ENCODE results near the gene CAPN5.

CAPN5 gene

GRCh38 chr11:77109236-77110019 lies 42.7 kb downstream of the CAPN5 start:
- Histone ChIP-seq H3K4me2 (ENCODE audit: low read length) (no peak overlapping the region), H3K4me1 (ENCODE audit: insufficient read depth, low read length, severe bottlenecking) (no peaks in the 10 kb centered on the region), H3K27ac (ENCODE audit: low read depth, low read length, poor library complexity, severe bottlenecking) (no peak overlapping the region), H3K36me3 (ENCODE audit: insufficient read depth, low read length) (no peaks in the 10 kb centered on the region), H3K4me3 (ENCODE audit: low read depth, low read length, poor library complexity, severe bottlenecking) (no peak overlapping the region), H2AFZ (ENCODE audit: low read length) (no peak overlapping the region), H4K20me1 (ENCODE audit: insufficient read depth, low read length) (no peaks in the 10 kb centered on the region), H3F3A (ENCODE audit: insufficient read depth, low read length) (no peaks in the 10 kb centered on the region), H3K79me2 (ENCODE audit: insufficient read depth, low read length) (no peaks in the 10 kb centered on the region), H3K9me2 (ENCODE audit: low read depth, low read length) (no peaks in the 10 kb centered on the region), H3K9ac (ENCODE audit: low read length) (no peak overlapping the region), H3K9me3 (ENCODE audit: low read length) (no peaks in the 10 kb centered on the region), H3K27me3 (ENCODE audit: insufficient read depth, low read length) (0 out of 2 replicates have a peak, but pooled peaks cover 3% of the 10 kb centered on the region)
- no peak for TF ChIP-seq CTCF (IDR thresholded peaks at IDR 0.05; ENCODE audit: low read length)
- no peak for TF ChIP-seq EZH2 (IDR thresholded peaks at IDR 0.05; ENCODE audit: borderline replicate concordance, low read length)

GRCh38 chr11:77110836-77111235 lies 44.1 kb downstream of the CAPN5 start:
- Histone ChIP-seq H3K27ac (ENCODE audit: low read depth, low read length, poor library complexity, severe bottlenecking) (no peak overlapping the region), H3K9me3 (ENCODE audit: low read length) (no peaks in the 10 kb centered on the region), H3K79me2 (ENCODE audit: insufficient read depth, low read length) (no peaks in the 10 kb centered on the region), H3K4me2 (ENCODE audit: low read length) (no peak overlapping the region), H3K9me2 (ENCODE audit: low read depth, low read length) (no peaks in the 10 kb centered on the region), H2AFZ (ENCODE audit: low read length) (no peak overlapping the region), H3K4me1 (ENCODE audit: insufficient read depth, low read length, severe bottlenecking) (no peaks in the 10 kb centered on the region), H3K27me3 (ENCODE audit: insufficient read depth, low read length) (0 out of 2 replicates have a peak, but pooled peaks cover 3% of the 10 kb centered on the region), H3F3A (ENCODE audit: insufficient read depth, low read length) (no peaks in the 10 kb centered on the region), H3K9ac (ENCODE audit: low read length) (no peak overlapping the region), H3K36me3 (ENCODE audit: insufficient read depth, low read length) (no peaks in the 10 kb centered on the region), H3K4me3 (ENCODE audit: low read depth, low read length, poor library complexity, severe bottlenecking) (no peak overlapping the region), H4K20me1 (ENCODE audit: insufficient read depth, low read length) (no peaks in the 10 kb centered on the region)
- TF ChIP-seq EZH2 (IDR thresholded peaks at IDR 0.05; ENCODE audit: borderline replicate concordance, low read length) (no peak), CTCF (IDR thresholded peaks at IDR 0.05; ENCODE audit: low read length) (no peak)

DNA sequence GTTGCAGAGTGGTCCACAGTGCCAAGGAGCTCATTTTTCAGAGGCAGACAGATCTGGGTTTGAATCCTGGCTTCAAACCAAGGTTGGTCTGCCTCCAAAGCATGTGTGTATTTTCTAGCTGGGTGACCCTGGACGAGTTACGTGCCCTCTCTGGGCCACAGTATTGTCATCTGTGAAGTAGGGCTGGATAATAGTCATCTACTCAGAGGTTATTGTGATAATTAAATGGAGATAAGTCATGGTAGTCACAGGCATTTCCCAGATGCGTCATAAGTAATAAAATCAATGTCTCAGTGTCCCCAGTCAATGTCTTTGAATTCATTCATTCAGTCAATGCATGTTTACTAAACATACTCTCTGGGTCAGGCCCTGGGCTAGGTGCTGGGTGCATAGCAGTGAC lies 44.5 kb downstream of the CAPN5 start:
- H4K20me1 ChIP-seq (ENCODE audit: insufficient read depth, low read length) = no peaks in the 10 kb centered on the region
- H3K9me2 ChIP-seq (ENCODE audit: low read depth, low read length) = no peaks in the 10 kb centered on the region
- H3K36me3 ChIP-seq (ENCODE audit: insufficient read depth, low read length) = no peaks in the 10 kb centered on the region
- H3K27me3 ChIP-seq (ENCODE audit: insufficient read depth, low read length) = 0 out of 2 replicates have a peak, but pooled peaks cover 3% of the 10 kb centered on the region
- H3K4me3 ChIP-seq (ENCODE audit: low read depth, low read length, poor library complexity, severe bottlenecking) = no peak overlapping the region
- H3K9ac ChIP-seq (ENCODE audit: low read length) = no peak overlapping the region
- TF ChIP-seq CTCF (IDR thresholded peaks at IDR 0.05; ENCODE audit: low read length) (no peak), EZH2 (IDR thresholded peaks at IDR 0.05; ENCODE audit: borderline replicate concordance, low read length) (no peak)
- no peak overlapping the region for H3K4me2 ChIP-seq (ENCODE audit: low read length)
- no peak overlapping the region for H3K27ac ChIP-seq (ENCODE audit: low read depth, low read length, poor library complexity, severe bottlenecking)
- no peak overlapping the region for H2AFZ ChIP-seq (ENCODE audit: low read length)
- no peaks in the 10 kb centered on the region for H3K9me3 ChIP-seq (ENCODE audit: low read length)
- no peaks in the 10 kb centered on the region for H3F3A ChIP-seq (ENCODE audit: insufficient read depth, low read length)
- no peaks in the 10 kb centered on the region for H3K4me1 ChIP-seq (ENCODE audit: insufficient read depth, low read length, severe bottlenecking)
- no peaks in the 10 kb centered on the region for H3K79me2 ChIP-seq (ENCODE audit: insufficient read depth, low read length)
